ENCODE measurements around the gene SH2D4B.
A peak's percentile ranks its signal among the peaks of the same experiment; 100 is the strongest.
"Not testable (repeated sequence)": the region's sequence is repeated elsewhere in the genome, so short reads cannot be mapped to it uniquely, and the experiment has no call there.

The SH2D4B gene

GRCh38 chr10:80524190-80524909 lies 13.4 kb upstream of the SH2D4B start:
- DNase-seq (ENCODE audit: low read depth), result no peak

GRCh38 chr10:80526218-80526617 lies 11.5 kb upstream of the SH2D4B start:
- no peak for DNase-seq (ENCODE audit: low read depth)

- no peak for DNase-seq (ENCODE audit: low read depth)
Measured at GRCh38 chr10:80526742-80527141, 11.0 kb upstream of the SH2D4B start.

- DNase-seq (ENCODE audit: low read depth), result no peak
Measured at GRCh38 chr10:80528185-80528700, 9.5 kb upstream of the SH2D4B start.

GRCh38 chr10:80528901-80529300 lies 8.8 kb upstream of the SH2D4B start:
- no peak for DNase-seq (ENCODE audit: low read depth)

GRCh38 chr10:80529604-80530003 lies 8.1 kb upstream of the SH2D4B start:
- no peak for DNase-seq (ENCODE audit: low read depth)

- DNase-seq (ENCODE audit: low read depth), result peak; percentile 45
Measured at GRCh38 chr10:80530251-80530650, 7.5 kb upstream of the SH2D4B start.

GRCh38 chr10:80530816-80531215 lies 6.9 kb upstream of the SH2D4B start:
- no peak for DNase-seq (ENCODE audit: low read depth)

GRCh38 chr10:80532571-80532970 lies 5.1 kb upstream of the SH2D4B start:
- no peak for DNase-seq (ENCODE audit: low read depth)

- not testable (repeated sequence) for DNase-seq (ENCODE audit: low read depth)
Measured at GRCh38 chr10:80534059-80534458, 3.6 kb upstream of the SH2D4B start.

- DNase-seq (ENCODE audit: low read depth), result not testable (repeated sequence)
Measured at GRCh38 chr10:80534646-80535045, 3.1 kb upstream of the SH2D4B start.

GRCh38 chr10:80535671-80536360 lies 1.9 kb upstream of the SH2D4B start:
- DNase-seq (ENCODE audit: low read depth), result peak; percentile 13

- no peak for DNase-seq (ENCODE audit: low read depth)
Measured at GRCh38 chr10:80536361-80536835, 1.3 kb upstream of the SH2D4B start.

- DNase-seq (ENCODE audit: low read depth), result no peak
Measured at GRCh38 chr10:80537086-80537735, 491 bp upstream of the SH2D4B start.

- DNase-seq (ENCODE audit: low read depth), result no peak
Measured at GRCh38 chr10:80538481-80539185, 931 bp downstream of the SH2D4B start.

- no peak for DNase-seq (ENCODE audit: low read depth)
Measured at GRCh38 chr10:80539421-80540031, 1.8 kb downstream of the SH2D4B start.

- no peak for DNase-seq (ENCODE audit: low read depth)
Measured at GRCh38 chr10:80540136-80540535, 2.4 kb downstream of the SH2D4B start.

GRCh38 chr10:80540618-80540980 lies 2.9 kb downstream of the SH2D4B start:
- DNase-seq (ENCODE audit: low read depth), result no peak

GRCh38 chr10:80540981-80541750 lies 3.5 kb downstream of the SH2D4B start:
- no peak for DNase-seq (ENCODE audit: low read depth)

GRCh38 chr10:80542053-80542452 lies 4.4 kb downstream of the SH2D4B start:
- DNase-seq (ENCODE audit: low read depth), result peak; percentile 57

Data from EH (cell line).